ENCODE measurements around the gene TAL2.

Gene TAL2

DNA sequence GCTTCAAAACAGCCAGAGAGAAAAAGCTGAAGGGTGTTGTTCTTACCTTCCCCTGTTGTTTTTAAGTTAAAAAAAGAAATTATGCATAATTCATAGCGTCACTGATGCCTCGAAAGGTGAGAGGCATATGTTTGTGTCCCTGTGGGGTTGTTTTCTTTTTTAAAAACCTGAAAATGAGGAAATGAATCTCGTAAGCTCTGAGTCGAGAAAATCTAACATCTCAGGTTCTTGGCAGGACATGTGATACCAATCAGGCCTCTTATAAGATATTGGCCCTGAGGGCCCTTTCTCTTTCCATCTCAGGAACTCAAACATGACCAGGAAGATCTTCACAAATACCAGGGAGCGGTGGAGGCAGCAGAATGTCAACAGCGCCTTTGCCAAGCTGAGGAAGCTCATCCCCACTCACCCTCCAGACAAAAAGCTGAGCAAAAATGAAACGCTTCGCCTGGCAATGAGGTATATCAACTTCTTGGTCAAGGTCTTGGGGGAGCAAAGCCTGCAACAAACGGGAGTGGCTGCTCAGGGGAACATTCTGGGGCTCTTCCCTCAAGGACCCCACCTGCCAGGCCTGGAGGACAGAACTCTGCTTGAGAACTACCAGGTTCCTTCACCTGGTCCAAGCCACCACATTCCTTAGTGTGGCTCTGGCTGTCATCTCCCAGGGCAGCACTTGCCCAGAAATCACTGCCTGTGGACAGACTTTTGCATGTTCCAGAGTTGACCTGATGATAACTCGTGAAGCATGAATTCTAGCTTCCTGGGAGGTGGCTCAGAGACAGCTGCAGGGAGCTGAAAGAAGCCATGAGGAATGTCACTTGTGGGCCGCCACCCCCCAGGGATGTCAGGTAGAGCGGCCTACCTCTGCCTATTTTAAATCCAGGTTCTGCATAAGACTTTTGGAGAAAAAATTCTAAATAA lies at the start of gene TAL2:
Gene TAL2, plus strand, starts transcription at position 274 of the 921 bp plus-strand sequence. Its CDS starts 40 bp downstream, at position 314.
- DNase-seq, result no peak

- DNase-seq, result no peak
Measured at GRCh38 chr9:105621001-105621400, 41.3 kb upstream of the TAL2 start.

DNA sequence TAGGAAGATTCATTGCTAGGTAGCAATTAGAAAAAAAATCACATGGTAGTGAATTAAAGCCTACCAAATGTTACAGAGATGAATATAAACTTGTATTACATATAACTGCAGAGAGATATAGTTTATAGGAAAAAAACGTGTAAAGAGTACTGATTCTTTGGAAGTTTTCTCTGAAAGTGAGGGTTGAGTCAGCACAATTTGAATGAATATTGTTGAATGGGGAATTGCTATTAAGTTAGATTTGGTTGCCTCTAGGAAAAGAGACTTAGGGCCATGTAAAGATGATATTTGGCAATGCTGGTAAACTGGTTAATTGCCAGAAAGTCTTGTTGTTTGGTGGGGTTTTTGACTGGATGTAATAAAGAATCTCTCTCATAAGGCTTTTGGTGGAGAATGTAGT lies 37.2 kb upstream of the TAL2 start:
- no peak for DNase-seq

DNA sequence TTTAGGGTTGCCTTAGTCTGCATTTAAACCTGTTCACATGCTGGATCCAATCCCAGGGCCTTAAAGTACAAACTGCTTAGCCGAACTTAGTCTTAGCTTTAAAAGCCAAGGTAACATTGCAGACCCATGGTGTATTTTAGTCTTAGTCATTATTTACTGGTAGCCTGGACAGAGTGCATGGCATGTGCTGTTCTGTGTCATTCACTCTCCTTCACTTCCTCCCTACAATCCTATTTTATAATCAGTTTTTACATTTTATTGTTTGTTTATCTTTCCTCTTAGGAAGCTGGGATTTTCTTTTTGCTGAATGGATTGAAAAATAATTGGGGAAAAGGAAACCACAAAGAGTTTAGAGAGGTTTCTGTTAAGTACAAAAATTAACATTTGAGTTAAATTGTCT lies 29.4 kb upstream of the TAL2 start:
- DNase-seq, result no peak

DNA sequence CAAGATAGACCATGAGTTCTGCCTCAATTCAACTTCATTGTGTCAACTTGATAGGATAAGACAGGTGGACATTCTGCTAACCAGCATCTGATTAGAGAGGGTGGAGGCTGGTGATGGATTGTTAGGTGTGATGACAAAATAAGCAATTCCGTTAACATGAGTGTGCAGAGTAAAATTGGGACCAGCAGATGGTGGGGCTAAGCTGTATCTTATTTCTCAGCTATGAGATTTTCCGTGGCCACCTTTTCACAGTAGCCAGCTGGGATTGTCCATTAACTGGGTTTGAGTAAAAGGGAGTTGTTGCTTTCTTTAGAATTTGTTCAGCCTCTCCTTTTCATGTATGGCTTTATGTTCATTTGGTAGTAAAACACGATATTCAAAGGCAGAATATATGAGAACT lies 28.8 kb upstream of the TAL2 start:
- DNase-seq, result no peak

DNA sequence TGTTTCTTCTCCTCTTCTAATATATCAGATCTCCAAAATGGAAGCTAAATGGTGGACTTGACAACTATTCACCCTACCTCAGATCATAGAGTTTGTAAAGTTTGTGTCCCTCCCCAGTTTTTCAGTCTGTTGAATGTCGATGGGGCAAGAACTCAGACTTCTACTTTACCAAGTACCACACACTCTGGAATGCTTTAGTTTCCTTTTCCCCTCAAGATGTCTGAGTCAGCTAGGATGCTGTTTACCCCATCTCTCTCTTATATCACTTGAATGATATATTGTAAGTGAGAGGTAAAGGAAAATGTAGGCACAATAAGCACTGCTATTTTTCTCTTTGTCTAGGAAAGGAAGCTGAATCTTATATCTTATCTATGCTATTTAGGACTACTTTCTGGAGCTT lies 25.9 kb upstream of the TAL2 start:
- no peak for DNase-seq

- no peak for DNase-seq
Measured at GRCh38 chr9:105637787-105638395, 24.4 kb upstream of the TAL2 start.

DNA sequence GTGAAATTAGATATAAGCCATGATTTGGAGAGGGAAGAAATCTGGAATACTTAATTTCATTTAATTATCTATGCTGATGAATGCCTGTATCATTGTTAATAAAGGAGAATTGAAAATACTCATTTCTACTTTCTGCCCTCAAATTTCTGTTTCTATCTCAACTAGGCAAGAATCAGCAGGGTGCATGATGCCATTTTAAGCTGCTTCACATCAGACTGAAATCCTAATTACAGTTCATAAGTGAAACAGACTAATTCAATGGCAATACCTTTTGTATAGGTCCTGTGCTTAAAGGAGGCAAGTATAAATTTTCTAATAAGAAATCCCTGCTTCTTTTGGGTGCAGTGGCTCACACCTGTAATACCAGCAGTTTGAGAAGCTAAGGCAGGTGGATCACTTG lies 22.3 kb upstream of the TAL2 start:
- DNase-seq, result no peak

DNA sequence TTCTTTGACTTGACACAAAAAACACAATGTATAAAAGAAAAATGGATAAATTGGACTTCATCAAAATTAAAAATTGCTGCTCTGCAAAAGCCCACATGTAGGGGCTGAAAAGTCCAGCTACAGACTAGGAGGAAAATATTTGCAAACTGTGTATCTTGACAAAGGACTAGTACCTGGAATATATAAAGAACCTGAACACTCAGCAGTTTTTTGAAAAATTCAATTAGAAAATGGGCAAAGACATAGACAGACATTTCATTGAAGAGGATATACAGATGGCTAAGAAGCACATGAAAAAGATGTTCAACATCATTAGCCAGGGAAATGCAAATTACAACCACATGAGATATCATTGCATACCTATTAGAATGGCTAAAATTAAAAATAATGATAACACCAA lies 18.5 kb upstream of the TAL2 start:
- DNase-seq, result no peak

DNA sequence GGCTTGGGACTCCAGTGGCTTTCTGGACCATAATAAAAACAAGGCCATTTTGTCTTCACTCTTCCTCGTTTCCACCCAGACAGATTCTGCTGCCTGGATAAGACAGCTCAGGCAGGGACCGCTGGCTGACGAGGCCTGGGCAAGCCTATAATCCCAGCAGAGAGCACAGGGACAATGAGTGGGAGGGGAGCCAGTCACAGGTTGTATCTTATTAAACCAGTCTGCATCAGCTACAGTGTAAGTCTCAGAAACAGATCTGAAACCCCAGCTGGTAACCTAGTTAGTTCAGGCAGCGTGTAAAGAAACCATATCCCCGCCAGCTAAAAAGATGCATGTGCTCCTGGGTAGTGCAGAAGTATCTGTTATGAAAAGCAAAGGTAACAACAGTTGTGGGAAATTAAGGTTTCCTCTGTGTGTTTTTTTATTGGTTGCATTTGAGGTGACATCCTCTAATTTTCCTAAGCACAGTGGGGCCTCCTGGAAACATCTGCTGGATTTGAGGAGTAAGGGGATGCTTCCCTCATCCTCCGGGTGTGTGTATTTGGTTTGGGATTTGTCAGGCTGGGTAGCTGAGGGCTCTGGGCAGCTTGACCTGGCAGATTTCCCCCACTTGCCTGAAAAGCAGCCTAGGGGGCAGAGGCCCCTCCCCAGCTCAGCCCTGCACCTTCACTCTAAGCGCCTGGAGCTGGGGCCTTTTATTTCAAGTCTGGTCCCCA lies 15.2 kb upstream of the TAL2 start:
- DNase-seq, result no peak

DNA sequence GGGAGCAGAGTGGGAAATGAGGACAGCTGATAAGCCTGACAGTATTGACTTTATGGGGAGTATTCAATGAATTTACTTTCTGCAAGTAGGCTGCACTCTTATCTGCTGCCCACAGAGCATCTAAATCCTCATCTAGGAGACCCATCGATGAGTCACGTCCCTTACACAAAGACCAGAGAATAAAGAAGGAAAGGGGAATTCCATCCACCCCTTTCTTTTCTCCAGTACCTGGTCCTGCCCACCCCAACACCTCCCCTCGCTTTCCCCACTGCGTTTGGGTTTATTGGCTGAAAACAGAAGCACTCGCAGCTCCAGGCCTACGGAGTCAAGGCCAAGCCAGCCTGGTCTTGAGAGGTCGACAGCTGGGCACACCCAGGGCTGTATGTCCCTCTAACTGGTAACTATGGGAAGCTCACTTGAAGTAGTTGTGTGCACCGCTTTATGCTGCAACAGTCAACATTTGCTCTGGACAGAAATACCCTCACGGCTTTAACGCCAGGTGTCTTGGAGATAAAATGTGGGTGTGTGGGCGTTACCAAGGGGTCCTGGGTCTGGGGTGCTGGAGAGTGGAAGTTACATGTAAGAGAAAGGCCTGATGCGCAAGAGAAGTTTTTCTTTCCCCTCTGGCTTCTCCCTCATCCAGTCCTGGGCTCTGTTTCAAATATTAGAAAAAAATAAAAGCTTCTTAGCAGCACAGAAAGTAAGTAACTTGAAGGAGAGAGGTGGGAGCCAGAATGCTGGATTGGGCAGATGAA lies 14.5 kb upstream of the TAL2 start:
- no peak for DNase-seq

DNA sequence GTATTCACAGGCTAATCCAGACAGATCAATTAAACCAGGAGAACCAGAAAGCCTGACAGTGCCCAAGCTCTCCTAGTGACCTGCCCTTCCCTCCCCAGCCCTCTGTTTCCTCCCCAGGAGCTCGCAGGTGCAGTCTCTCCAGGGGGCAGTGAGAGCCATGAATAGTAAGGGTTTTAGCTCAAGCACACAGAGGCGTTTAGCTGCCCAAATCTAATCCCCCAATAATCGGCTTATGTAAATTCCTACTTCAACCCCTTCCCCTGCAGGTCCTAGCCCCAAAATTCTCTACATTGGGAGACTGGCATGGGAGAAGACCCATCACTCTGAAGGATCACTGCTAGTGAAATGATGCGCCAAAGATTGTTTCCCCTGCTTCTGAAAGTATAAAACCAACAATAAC lies 10.5 kb upstream of the TAL2 start:
- DNase-seq, result no peak

DNA sequence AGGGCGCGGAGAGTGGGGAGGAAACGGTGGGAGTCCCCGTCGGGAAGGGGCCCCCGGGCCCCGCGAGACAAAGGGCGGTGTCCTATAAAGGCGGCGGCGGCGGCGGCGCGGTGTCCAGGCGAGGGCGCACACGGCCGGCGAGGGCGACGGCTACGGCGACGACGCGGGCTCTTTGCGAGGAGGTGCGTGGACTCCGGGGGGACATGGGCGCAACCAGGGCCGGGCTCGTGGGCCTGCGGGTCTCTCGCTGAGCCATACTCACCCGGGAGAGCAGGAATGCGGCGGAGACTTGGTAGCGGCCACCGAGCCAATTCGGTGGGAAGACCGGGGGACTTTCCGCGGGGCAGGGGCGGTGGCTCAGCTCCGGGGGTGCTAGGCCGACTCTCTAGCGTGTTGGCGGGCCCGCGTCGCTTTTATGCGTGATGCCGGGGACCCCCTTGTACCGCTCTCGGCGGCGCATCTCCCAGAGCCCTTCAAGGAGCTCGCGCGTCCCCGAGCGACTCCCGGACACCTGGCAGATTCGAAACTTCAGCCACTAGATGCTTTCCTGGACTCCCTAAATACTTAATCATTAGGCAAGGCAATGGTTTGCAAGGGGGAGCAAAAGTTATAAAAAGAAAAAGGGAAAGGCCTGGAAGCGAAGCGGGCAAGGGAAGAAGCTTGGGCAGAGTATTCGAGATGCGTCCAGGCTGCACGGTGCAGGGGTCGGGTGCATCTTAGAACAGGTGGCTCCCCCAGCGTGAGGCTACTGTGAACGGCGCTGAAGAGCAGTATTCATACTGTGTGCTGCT lies 5.9 kb upstream of the TAL2 start:
- no peak for DNase-seq

DNA sequence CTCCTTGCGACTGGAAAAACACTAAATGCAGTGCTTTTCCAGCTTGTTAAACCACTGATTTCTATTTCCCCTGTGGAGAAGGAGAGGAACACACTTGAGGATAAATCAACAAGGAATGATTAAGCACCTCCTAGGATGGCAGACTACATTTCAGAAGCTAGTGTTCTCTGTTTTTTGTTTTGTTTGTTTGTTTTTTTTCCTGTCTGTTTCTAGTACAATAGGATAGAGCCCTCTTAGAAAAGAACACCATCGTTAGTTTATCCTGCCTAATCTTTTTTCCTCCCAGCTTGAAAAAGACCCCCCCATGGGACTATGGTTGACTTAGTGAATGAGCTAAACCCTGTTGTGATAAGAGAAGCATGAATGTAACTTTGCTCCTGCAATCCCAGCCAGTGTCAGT lies 3.9 kb upstream of the TAL2 start:
- DNase-seq, result no peak

DNA sequence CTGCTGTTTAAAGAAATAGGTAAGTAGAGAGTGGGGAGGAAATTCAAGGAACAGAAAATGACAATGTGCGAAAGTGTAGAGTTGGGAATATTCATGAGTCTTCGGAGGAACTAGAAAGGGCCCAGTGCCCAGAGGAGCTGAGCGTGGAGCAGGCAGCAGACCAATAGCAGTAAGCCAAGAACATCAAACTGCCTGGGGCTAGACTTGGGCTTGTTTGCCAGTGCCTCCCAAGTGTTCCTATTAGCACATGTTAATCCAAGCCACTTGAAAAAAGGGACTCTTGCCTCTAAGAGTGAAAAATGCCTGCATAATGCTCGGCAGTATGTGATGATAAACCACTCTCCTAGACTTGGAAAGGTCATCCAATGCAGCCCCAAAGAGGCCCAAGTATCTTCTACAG lies 1.2 kb upstream of the TAL2 start:
- no peak for DNase-seq

DNA sequence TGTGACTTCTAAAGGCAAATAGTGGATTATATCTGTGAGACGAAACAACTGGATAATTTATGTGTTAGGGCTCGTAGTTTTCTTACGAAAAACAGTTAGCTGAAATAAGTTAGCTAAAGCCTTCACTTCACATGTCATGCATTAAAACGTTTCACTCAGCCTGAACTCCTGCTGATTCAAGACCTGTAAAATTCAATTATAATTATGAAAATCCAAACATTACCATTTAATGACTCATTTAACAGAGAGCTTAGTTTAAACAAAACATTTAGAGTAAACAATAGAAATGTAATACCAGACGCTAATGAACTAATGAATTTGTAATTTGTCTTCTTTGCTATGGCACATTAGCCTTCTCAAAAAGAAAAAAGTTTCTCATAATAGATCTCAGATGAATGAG lies 1.7 kb downstream of the TAL2 start:
- no peak for DNase-seq

GRCh38 chr9:105667867-105668266 lies 5.6 kb downstream of the TAL2 start:
- no peak for DNase-seq

DNA sequence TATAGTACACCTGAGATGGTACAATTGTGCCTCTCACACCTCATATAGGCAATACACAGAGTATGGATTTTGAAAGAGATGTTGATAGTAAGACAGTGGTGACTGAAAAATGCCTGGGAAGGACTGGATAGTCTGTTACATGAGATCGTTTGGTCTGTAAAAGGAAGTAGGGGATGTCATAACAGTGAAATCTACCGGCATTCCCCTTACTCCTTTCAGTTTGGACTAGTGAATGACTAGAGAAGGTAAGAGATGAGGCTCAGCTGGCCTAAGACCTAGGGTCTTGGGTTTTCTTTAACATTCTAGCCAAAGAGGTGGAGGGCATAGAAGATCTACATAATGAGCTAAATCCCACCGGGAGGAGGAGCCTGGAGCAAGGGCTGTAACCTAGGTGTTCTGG lies 8.1 kb downstream of the TAL2 start:
- no peak for DNase-seq

DNA sequence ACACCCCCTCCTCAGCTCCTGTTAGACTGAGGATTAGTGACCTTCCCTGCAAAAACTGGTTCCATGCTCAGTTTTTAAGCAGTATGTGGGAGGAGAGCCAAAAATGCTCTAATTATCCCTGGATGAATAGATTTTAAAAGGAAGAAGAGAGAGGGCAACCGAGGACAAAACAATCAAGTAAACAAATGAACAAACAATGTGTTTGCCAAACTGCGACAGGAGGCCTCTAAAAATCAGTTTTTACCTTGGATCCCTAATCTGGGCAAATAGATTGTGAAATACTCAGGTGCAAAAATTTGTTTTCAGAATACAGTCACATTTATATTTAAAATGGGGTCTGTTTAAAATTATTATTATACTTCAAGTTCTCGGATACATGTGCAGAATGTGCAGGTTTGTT lies 8.5 kb downstream of the TAL2 start:
- DNase-seq, result no peak

- no peak for DNase-seq
Measured at GRCh38 chr9:105672711-105673234, 10.5 kb downstream of the TAL2 start.

GRCh38 chr9:105673850-105674387 lies 11.7 kb downstream of the TAL2 start:
- DNase-seq, result no peak
